Breast epithelium (tissue), 3 donors: Measurements from ENCODE around the gene TEN1.

ENCODE experiments used
- CTCF ChIP-seq, 3 donors: fragments of 450-650 bp; IDR thresholded peaks; one replicate each; pipeline ENCODE4 v1.5.1; 2016 to 2017; ENCODE audit warnings: antibody characterized with exemption in 3 of 3, mild to moderate bottlenecking in 3 of 3, moderate library complexity in 3 of 3
- POLR2AphosphoS5 ChIP-seq, 3 donors: sonication (generic); formaldehyde crosslinking; IDR thresholded peaks; one replicate each; pipeline ENCODE4 v1.6.1; 2017; ENCODE audit warnings: antibody characterized with exemption in 3 of 3

GRCh38 chr17:75932852-75933251 lies 46.2 kb upstream of the TEN1 start:
- no peak for TF ChIP-seq POLR2AphosphoS5 (IDR thresholded peaks at IDR 0.05)
- no peak for TF ChIP-seq CTCF (IDR thresholded peaks at IDR 0.05)
